ENCODE results near the gene OSBPL7. TPM values are rescaled to one million over a fixed set of nuclear protein-coding genes. Genes with fewer than 3 reads are reported as not detected.

Gene OSBPL7, protein sequence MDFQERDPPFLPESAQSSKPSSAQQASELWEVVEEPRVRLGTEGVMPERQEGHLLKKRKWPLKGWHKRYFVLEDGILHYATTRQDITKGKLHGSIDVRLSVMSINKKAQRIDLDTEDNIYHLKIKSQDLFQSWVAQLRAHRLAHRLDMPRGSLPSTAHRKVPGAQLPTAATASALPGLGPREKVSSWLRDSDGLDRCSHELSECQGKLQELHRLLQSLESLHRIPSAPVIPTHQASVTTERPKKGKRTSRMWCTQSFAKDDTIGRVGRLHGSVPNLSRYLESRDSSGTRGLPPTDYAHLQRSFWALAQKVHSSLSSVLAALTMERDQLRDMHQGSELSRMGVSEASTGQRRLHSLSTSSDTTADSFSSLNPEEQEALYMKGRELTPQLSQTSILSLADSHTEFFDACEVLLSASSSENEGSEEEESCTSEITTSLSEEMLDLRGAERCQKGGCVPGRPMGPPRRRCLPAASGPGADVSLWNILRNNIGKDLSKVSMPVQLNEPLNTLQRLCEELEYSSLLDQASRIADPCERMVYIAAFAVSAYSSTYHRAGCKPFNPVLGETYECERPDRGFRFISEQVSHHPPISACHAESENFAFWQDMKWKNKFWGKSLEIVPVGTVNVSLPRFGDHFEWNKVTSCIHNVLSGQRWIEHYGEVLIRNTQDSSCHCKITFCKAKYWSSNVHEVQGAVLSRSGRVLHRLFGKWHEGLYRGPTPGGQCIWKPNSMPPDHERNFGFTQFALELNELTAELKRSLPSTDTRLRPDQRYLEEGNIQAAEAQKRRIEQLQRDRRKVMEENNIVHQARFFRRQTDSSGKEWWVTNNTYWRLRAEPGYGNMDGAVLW
- 21.2 TPM for total RNA-seq
- 5.3 TPM for polyA plus RNA-seq (ENCODE audit: insufficient read depth, low read depth, low replicate concordance)
- long read RNA-seq, donor 1: 0 reads
- long read RNA-seq, donor 2, partial matches to known transcripts: 0 of 1 reads
- long read RNA-seq, donor 2, other reads (novel, unspliced or antisense): 0 of 1 reads
- long read RNA-seq, donor 3, partial matches to known transcripts: 0 of 1 reads
- long read RNA-seq, donor 3, other reads (novel, unspliced or antisense): 0 of 1 reads
- long read RNA-seq, donor 4: 0 reads
- long read RNA-seq, donor 5: 0 reads
- long read RNA-seq, donor 6, partial matches to known transcripts: 0 of 2 reads
- long read RNA-seq, donor 6, other reads (novel, unspliced or antisense): 0 of 2 reads
- long read RNA-seq, donor 7, partial matches to known transcripts: 3 of 9 reads
- long read RNA-seq, donor 7, other reads (novel, unspliced or antisense): 6 of 9 reads
- long read RNA-seq, donor 8, partial matches to known transcripts: 0 of 1 reads
- long read RNA-seq, donor 8, other reads (novel, unspliced or antisense): 0 of 1 reads
- long read RNA-seq, donor 9: 0 reads
- long read RNA-seq, donor 10: 0 reads

DNA sequence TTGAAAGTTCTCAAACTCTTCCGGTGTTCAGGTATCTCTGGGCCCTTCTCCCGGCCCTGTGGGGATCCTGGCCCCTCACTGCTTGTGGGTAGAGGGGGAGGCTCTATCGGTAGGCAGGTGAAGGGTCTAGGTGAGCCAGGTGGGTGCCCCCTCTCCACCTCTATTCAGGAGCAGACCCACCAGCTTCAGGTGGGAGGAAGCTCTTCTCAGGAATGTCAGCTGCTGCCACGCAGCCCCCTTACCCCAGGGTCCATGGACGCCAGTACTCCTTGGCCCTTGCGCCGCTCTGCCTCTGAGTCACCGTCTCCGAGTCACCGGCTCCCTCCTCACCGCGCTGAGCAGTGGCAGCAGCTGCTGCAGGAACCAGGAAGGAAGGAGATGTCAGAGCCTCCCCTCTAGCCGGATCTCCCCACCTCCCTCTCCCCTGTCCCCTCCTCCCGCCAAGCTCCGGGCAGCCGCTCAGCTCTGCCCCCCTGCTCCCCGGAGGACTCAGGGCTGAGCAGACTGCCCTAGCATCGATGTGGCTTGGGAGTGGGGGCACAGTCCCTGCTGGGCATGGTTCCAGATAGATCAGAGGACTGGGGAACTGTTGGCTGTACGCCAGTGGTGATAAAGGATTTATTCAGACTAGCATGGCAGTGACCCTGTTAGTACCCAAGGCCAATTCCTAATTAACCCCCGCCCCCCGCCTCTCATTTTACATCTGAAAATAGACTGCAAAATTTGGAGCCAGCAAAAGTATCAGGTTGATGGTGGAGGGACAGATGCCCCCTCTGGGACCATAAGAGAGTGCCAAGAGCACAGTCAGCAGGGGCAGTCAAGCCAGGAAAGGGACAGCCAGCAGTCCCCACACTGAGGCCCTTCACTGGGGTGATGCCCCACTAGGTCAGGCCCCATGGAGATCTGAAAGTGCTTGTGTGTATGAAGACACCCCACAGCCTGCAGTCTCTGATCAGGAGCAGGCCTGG lies at the start of gene OSBPL7:
Gene OSBPL7 (minus strand): TSS at position 371 of the 968 bp plus-strand sequence. CDS start 1,516 bp downstream, outside the sequence.
- intact Hi-C loops (cut with DNase I): no loop called here
- peak within 1 kb of the TSS; percentile 35 to 84 (median 75) for H3K9ac ChIP-seq (ENCODE audit: low read length in 3 of 3)
- peak within 1 kb of the TSS in 1 of 2 donors; percentile 34 for H3K27ac ChIP-seq (ENCODE audit: low read depth in 2 of 2, low read length in 2 of 2)
- H3K9me3 ChIP-seq (ENCODE audit: control insufficient read depth in 2 of 3, insufficient read depth in 1 of 3, low read length in 3 of 3): no peaks in the 10 kb centered on the region
- TF ChIP-seq, protein P1, sequence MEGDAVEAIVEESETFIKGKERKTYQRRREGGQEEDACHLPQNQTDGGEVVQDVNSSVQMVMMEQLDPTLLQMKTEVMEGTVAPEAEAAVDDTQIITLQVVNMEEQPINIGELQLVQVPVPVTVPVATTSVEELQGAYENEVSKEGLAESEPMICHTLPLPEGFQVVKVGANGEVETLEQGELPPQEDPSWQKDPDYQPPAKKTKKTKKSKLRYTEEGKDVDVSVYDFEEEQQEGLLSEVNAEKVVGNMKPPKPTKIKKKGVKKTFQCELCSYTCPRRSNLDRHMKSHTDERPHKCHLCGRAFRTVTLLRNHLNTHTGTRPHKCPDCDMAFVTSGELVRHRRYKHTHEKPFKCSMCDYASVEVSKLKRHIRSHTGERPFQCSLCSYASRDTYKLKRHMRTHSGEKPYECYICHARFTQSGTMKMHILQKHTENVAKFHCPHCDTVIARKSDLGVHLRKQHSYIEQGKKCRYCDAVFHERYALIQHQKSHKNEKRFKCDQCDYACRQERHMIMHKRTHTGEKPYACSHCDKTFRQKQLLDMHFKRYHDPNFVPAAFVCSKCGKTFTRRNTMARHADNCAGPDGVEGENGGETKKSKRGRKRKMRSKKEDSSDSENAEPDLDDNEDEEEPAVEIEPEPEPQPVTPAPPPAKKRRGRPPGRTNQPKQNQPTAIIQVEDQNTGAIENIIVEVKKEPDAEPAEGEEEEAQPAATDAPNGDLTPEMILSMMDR (IDR thresholded peaks at IDR 0.05; ENCODE audit: borderline replicate concordance, extremely low read depth, insufficient read depth): peak; percentile 44
- FAIRE-seq (no peak), DNase-seq (peak; percentile 85 to 94 (median 88))
- no peaks in the 10 kb centered on the region for H3K27me3 ChIP-seq (ENCODE audit: control insufficient read depth, insufficient read depth, low read length)
- H3K4me1 ChIP-seq (ENCODE audit: control insufficient read depth in 2 of 3, insufficient read depth in 2 of 3, low read depth in 1 of 3, low read length in 3 of 3): peaks cover 0 to 10% (median 0%) of the 10 kb centered on the region in 3 donors
- H3K4me3 ChIP-seq (ENCODE audit: low read length in 3 of 3): peak within 1 kb of the TSS; percentile 79 to 93 (median 86)
- H3K36me3 ChIP-seq (ENCODE audit: control insufficient read depth in 2 of 3, insufficient read depth in 3 of 3, low read length in 3 of 3): peaks cover 2 to 36% (median 23%) of the 10 kb centered on the region in 3 donors

DNA sequence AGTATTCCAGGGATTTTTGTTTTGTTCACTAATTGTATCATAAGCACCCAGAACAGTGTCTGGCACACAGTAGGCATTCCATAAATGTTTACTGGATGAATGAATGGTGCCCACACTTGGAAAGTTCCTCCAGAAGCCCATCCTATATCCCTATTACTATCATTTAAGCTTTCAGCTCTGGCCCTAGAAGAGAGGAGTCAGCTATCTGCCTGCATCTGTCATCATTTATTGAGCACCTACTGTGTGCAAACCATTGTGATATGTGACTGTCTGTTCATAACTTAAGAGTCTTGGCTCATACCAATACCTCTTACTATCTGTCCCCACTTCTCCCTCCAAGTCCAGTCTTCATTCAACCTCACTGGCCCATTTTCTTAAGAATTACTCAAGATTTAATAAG lies 49.5 kb upstream of the OSBPL7 start:
- Histone ChIP-seq H3K27me3 (ENCODE audit: control insufficient read depth, insufficient read depth, low read length) (peaks cover 2% of the 10 kb centered on the region), H3K27ac (ENCODE audit: low read depth in 2 of 2, low read length in 2 of 2) (no peak overlapping the region), H3K4me1 (ENCODE audit: control insufficient read depth in 2 of 3, insufficient read depth in 2 of 3, low read depth in 1 of 3, low read length in 3 of 3) (no peaks in the 10 kb centered on the region), H3K9me3 (ENCODE audit: control insufficient read depth in 2 of 3, insufficient read depth in 1 of 3, low read length in 3 of 3) (no peaks in the 10 kb centered on the region), H3K9ac (ENCODE audit: low read length in 3 of 3) (no peak overlapping the region), H3K36me3 (ENCODE audit: control insufficient read depth in 2 of 3, insufficient read depth in 3 of 3, low read length in 3 of 3) (no peaks in the 10 kb centered on the region), H3K4me3 (ENCODE audit: low read length in 3 of 3) (no peak overlapping the region)
- intact Hi-C loops (cut with DNase I): no loop called here
- no peak for FAIRE-seq
- TF ChIP-seq, protein P1 (IDR thresholded peaks at IDR 0.05; ENCODE audit: borderline replicate concordance, extremely low read depth, insufficient read depth): no peak
- DNase-seq: no peak

DNA sequence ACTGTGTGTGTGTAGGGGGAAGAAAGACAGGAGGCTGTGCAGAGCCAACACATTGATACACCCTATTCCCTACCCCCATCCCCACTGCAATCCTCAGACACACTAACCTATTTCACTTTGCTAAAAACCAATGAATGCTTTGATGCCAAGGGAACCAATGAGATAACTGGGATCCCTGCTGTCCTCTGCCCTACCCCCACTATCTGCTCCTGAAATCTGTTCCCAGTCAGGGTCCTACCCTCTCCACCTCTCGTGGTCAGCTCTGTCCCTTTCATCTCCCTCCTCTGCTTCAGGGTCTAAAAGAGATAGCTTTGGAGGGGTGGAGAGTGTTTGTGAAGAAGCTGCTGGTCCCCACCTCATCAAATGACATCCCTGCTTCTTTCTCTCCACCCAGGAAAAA lies 48.5 kb upstream of the OSBPL7 start:
- Histone ChIP-seq H3K9me3 (ENCODE audit: control insufficient read depth in 2 of 3, insufficient read depth in 1 of 3, low read length in 3 of 3) (no peaks in the 10 kb centered on the region), H3K27me3 (ENCODE audit: control insufficient read depth, insufficient read depth, low read length) (peaks cover 2% of the 10 kb centered on the region), H3K9ac (ENCODE audit: low read length in 3 of 3) (no peak overlapping the region), H3K27ac (ENCODE audit: low read depth in 2 of 2, low read length in 2 of 2) (no peak overlapping the region), H3K4me1 (ENCODE audit: control insufficient read depth in 2 of 3, insufficient read depth in 2 of 3, low read depth in 1 of 3, low read length in 3 of 3) (no peaks in the 10 kb centered on the region), H3K36me3 (ENCODE audit: control insufficient read depth in 2 of 3, insufficient read depth in 3 of 3, low read length in 3 of 3) (no peaks in the 10 kb centered on the region), H3K4me3 (ENCODE audit: low read length in 3 of 3) (no peak overlapping the region)
- FAIRE-seq (no peak), DNase-seq (no peak)
- TF ChIP-seq, protein P1 (IDR thresholded peaks at IDR 0.05; ENCODE audit: borderline replicate concordance, extremely low read depth, insufficient read depth): no peak
- intact Hi-C loops (cut with DNase I): no loop called here

Measured in kidney (tissue), 22 donors.